IPS-NIHi11 (cell line): Measurements from ENCODE around the gene GSTM4.

Experiments used
- DNase-seq: peaks from one replicate; pipeline ENCODE4 v3.0.0; 2012; ENCODE audit warnings: mixed read lengths, low spot score

GSTM4 gene

DNA sequence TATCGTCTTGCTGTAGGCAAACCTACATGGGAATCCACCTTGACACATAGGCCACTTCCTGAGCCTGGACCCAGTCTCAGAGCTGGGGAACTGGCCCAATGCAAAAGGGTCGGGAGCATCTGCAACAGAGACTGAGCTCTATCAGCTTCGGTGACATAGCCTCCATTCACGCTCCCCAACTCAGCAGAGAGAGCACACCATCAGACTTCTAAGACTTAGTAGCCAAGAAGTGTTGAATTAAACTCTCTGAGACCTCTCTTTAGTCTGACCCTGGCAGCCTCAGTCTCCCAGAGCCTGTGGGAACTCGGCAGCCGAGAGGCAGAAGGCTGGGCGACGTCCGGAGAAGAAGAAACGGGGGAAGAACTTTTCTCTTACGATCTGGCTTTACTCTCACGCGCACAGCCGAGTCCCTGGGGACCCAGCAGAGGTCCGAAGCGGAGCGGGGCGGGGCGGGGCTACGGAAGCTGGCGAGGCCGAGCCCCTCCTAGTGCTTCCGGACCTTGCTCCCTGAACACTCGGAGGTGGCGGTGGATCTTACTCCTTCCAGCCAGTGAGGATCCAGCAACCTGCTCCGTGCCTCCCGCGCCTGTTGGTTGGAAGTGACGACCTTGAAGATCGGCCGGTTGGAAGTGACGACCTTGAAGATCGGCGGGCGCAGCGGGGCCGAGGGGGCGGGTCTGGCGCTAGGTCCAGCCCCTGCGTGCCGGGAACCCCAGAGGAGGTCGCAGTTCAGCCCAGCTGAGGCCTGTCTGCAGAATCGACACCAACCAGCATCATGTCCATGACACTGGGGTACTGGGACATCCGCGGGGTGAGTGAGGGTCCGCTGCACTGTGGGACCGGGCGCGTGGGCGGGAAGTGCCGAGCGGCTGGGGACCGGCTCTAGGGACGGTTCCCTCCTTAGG lies at the start of gene GSTM4:
GSTM4 (plus strand) TSS at position 485 of the 905 bp plus-strand sequence; CDS start at position 776, 291 bp downstream.
- DNase-seq, result peak; percentile 88

DNA sequence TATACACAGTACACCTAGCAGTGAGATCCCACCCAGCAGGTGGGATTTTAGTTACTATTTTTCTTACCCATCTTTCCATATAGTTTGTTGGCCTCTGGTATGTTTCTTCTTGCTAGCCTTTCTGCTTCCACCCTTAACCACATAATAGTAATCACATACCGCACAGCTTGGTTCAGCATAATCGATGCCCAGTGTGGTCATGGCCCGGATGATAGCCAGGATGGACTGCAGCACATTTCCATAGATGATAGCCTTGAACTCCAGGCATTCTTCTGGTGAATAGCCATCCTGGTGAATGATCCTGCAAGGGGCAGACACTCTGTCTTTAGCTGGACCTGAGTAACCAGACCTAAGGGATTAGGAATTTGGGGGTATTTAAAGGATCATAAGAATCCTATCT lies 46.0 kb upstream of the GSTM4 start:
- no peak for DNase-seq

DNA sequence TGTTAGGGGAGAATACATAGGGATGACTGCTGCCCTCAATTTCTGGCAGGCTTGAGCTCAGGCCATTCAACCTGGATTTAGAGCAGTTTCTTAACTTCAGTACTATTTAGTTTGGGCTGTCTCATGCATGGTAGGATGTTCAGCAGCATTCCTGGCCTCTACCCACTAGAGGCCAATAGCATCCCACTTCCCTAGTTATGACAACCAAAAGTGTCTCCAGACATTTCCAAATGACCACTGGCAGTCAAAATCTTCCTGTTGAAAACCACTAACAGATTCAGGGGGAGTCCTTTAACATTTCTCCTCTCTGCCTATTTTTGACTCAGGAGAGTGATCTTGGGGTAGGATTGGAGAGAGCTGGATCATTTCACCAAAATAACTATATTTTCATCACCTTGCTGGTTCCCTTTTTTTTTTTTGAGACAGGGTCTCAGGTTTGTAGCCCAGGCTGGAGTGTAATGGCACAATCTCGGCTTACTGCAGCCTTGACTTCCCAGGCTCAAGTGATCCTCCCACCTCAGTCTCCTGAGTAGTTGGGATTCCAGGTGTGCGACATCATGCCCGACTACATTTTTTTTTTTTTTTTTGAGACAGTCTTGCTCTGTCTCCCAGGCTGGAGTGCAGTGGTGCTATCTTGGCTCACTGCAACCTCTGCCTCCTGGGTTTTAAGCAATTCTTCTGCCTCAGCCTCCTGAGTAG lies 45.1 kb upstream of the GSTM4 start:
- no peak for DNase-seq

DNA sequence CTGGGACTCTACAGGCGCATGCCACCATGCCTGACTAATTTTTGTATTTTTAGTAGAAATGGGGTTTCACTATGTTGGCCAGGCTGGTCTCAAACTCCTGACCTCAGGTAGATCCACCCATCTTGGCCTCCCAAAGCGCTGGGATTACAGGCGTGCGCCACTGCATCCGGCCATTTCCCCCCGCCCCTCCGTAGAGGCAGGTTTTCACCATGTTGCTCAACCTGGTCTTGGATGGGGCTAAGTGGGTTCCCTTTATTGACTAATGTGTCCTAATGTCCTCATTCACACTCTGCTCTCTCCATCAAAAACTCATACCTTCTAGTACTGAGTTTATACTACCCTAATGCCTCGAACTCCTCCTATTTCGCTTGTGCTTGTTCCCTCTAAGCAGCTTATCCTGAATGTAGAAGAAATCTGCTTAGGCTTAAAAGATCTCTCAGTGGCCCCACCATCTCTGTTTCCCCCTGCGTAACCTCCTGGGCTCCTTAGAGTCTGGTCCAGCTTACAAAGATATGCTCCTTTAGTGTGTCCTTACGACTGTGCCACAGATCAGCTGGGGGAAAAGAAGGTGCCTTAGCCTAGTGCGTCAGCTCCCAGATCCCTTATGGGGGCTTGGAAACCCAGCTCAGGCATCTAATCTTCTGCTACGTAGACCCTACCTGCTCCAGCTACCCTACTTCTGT lies 44.5 kb upstream of the GSTM4 start:
- DNase-seq, result no peak

DNA sequence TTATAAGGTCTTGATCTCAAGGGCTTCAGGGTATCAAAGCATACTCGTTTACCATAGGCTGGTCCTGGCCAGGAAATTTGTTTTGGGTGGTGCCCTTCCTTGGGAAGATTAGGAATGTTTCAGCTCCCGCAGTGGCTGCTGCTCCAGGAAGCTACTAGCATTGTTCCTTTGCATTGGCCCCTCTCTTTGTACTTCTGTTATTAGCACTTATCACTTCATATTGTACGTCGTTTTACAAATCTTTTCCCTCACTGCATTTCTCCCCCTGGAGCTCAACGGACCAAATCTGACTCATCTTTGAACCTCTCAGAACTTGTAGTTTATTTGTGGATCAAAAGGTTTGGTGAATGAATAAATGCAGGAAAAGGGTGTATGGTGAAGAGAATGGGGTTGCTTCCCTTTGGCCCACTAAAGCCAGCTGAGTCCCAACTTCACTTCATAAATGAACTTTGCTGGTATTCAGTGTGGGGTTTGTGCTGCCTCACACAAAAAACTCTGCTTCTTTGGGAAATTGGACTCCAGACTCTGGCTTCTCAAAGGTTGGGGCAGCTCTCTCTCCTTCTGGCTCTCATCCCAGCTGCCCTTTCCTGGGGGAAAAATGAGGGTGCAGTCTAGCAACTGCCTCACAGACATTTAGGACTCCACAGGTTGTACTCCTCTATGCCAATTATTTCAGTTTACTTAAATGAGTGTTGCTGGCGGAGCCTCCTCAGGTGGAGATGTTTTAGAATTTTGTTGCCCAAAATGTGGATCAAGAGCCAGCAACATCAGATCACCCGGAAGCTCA lies 42.3 kb upstream of the GSTM4 start:
- DNase-seq, result no peak

DNA sequence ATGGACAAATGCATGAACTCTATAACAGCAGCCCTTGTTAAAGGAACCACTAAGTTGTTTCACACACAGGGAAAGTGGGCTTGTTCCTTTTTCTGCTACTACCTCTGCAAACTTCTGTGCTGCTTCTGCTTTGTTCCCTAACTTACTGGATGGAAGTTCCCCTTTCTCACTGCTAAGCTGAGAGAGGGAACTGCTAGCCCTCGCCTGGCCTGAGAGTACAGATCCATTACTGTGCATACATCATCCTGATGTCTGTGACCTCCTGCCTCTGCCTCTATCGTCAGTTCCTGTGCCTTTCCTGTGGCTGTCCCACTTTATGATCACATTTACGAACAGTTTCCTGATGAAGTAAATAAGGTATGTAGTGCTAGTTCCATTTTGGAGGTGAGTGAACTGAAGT lies 40.0 kb upstream of the GSTM4 start:
- no peak for DNase-seq

DNA sequence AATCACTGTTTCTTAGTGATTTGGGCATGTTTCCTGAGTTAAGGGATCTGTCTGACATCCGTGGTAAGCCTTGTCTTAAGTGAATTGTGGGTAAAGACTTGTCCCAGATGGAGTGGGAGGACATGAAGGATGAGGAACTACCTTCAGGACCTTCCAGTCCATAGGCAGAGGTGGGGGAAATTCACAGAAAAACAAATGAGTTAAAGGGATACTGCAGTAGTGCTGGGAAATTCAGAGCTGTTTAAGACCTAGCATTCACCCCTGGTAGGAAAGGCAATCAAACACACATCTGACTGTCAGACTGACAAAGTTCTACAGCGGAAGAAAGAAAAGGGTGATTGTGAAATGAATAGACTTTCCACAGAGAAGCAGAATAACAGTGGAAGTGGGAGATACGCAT lies 39.5 kb upstream of the GSTM4 start:
- no peak for DNase-seq

DNA sequence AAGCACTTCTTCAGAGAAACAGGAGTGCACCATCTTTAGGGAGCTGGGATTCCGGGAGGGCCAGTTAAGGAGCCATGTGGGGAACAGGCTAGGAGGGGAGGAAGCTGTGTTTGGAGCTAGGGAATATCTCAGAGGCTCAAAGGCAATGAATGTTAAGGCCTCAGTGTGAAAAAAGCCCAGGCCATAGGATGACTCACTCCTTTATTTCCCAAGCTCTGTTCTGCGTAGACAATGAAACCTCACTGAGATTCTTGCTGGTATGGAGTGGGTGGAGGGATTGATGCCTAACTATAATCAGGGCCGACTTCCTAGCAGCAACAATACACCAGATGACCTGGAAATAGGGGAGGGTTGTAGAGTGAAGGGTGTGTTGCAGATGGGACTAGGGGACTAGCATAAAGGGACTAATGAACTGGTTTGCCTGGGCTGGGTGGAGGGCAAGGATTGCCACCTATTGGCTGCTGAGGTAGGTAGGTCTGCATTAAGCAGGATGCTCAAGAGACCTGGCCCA lies 38.6 kb upstream of the GSTM4 start:
- DNase-seq, result peak; percentile 35

DNA sequence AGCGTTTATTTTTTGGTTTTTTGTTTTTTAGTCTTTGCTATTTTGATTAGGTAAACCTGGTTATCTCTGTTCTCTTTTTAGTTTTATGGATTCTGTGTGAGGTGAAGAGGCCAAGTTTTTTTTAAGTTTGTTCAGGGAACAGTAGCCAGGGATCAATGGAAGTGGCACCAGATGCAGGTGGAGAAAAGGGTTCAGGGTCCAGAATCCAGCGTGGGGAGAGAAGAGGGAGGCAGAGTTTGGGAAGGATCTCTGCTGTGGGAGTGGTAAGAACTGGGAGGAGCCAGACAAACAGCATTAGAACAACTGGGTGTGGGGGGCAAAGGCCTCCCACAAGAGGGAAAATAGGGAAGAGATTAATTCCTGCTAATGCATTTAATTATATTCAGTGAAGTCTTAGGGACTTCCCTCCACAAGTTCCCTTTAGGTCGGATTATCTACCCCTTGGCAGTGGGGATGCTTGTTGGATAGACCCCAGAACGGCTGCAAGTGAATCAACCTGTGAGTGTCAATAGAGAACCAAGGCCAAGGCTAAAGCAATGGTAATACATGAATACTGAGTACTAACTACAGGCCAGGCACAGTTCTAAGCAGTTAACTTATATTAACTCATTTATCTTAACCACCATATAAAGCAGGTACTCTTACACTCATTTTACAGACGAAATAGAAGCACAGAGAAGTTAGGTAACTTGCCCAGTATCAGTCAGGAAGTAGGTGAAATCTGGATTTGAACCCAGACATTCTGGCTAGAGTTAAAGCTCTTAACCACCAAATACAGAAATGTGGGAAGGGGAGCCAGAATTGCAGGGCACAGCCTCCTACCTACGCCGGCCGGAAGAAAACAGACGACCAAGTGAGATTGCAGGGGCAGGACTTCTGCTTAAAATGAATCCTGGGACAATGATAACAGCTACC lies 37.0 kb upstream of the GSTM4 start:
- no peak for DNase-seq

DNA sequence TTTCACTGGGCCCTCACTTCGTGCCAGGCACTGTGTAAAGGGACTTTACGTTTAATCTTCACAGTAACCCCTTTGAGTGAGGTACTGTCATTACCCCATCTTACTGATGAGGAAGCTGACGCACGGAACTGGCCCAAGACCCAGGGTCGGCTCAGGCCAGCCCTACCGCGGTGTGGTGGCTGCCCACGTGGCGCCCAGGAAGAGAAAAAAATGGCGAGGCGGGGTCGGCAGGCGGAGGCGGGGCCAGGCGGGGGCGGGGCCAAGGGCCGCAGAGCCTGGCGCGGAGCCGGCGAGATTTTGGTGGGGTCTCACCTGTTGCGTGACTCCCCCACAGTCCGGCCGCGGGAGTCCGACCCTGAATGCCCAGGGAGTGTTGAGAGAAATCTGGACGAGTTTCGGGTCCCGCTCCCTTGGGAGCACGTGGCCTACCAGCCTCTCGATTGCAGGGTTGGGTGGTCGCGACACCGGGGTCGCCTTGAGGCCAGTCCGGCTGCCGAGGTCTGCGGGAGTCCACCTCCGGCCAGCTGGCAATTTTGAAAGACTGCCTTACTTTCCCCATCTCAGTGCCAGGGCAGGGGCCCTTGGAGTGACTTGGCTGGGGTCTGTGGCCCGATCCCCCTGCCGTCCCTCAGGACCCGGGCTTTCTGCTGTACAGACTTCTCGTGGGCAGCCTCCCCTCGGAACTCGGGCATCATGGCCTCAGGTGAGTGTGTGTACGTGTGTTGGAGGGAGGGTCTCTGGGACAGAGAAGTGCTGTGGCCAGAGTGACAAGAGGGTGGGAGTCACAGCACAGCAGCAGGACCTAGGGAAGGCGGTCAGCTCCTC lies 36.1 kb upstream of the GSTM4 start, which contains the start of the genes AMPD2 and GNAT2:
AMPD2 (plus strand) TSS at position 262 of the 825 bp plus-strand sequence. CDS start 1,339 bp downstream, outside the sequence.
GNAT2 (minus strand) TSS at position 41 of the 825 bp plus-strand sequence. CDS start 6,746 bp downstream, outside the sequence.
- DNase-seq, result peak; percentile 94

DNA sequence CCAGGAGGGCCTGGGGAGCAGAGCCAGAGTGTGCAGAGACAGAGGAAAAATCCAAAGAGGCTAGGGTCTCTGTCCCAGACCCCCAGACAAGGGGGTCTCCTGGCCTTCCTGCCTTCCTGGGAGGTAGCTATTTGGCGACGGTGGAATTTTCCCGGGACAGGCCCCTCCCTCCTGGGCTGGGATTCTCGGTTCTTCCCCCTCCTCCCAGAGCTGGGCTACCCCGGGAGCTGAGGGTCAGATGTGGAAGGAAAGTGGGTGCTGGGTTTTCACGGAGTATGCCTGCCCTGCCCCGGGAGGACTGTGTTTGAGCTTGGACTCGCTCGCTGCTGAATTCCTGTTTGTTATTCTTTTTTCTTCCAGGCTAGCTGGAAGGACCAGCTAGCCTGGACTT lies 35.5 kb upstream of the GSTM4 start:
- peak; percentile 60 for DNase-seq

DNA sequence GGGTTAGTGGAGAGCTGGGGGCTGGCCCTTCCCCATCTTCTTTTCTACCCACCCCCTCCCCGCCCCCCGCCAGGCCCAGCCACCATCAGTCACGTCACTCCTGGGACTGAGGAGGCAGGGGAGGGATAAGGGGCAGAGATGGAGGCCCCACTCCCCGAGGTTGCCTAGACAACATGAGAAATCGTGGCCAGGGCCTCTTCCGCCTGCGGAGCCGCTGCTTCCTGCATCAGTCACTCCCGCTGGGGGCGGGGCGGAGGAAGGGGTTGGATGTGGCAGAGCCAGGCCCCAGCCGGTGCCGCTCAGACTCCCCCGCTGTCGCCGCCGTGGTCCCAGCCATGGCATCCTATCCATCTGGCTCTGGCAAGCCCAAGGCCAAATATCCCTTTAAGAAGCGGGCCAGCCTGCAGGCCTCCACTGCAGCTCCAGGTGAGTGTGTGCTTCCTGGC lies 35.0 kb upstream of the GSTM4 start:
- peak; percentile 96 for DNase-seq

DNA sequence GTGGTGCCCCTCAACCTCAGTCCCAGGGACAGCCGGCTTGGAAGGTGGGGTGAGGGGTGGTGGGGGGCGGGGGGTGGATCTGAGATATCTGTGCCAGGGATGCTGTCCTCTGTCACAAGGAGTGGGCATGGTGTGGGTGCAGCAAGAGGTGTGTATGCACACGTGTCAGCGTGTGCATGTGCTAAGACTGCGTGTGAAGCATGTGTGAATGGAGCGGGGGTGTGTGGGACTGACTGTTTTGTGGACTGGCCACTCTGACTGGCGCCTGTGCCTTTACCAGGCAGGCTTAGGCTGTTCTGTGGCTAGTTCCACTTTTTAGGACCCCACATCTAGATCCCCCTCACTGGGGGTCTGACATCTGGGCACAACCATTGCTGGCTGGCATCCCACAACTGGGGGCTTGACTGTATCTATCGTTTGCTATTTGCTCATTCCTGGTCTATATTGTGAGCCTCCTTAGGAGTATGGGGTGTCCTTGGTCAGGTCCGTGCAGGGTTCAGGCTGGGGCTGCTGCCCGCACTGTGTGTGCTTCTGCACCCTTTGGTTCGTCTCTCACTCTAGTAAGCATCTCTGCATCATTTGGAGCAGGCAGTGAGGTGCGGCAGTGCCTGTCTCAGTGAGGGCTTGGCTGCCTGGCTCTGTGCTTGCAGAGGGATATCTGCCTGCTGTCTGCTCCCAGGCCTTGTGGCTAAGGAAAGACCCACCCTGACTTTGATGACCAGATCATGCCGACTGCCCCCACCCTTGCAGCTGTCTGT lies 34.3 kb upstream of the GSTM4 start:
- DNase-seq, result no peak

DNA sequence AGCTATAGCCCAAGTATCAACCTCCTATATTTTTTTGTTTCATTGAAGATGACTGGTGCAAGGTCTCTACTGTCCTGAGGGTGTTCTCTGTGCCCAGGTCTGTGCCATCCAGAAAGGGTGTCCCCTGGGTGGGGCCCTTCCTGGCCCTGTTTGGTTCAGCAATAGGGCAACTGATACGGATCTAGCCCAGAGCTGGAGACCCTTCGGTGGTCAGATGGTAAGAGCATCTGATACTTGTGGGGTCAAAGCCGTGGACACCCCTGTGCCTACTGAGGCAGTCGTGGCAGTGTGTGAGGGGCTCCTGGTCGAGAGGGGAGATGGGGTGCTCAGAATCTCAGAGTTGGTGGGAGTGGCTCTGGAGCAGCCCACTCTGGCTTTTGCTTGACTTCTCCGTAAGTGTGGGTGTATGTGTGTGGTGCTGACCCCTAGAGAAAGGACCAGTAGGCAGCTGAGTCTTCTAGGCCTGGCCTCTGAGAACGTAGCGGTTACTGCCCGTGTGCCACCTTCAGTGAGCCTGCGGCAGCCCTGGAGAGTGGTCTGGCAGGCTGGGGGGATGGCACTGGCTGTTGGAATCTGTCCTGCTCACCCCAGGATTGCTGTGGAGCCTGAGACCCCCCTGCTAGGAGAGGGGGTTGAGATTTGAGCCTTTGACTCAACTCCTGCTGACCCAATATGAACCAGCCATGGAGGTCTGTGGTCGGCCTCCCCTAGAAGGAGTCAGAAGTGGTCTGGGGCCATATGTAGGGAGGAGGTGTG lies 33.6 kb upstream of the GSTM4 start:
- DNase-seq, result no peak

DNA sequence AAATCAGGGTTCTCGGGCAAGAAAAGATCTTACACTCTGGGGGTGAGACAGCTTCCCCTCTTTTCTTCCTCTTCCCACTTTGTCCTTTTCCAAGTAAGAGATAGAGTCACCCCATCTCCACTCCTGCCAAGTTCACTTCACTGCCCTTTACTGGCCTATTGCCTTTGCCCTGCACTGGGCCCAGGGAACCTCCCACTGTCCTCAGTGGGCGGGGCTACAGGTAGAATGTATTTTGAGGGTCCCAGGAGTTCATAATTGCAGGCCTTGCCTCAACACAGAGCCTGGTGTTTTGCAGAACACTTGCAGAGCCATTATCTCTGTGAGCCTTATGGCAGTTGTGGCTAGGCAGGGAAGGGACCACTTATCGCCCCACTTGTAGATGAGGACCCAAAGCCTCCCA lies 33.0 kb upstream of the GSTM4 start:
- no peak for DNase-seq

DNA sequence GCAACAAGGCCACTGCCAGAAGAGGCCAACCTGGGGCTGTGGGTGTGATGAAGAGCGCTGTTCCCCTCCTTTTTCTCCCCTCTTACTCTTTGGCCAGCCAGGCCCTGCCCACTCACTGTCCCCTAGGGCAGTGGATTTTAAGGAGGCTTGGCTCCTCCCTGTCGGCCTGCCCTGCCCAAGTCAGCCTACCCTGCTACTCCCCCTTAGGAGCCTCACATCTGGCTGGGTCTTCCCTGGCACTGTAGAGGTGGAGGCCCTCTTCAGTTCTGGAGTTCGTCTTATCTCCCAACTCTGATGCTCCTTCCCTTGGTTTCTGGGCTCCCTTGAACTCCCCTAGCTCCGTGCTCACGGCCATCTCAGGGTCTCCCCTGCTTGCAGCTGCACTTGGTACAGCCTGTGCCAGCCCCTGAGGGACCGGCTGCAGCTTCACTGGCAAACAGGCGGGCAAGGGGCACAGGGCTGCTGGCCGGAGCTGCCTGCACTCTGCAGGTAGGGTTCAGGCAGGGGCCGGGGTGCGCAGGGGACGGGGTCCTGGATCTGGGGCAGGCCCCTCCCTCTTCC lies 32.2 kb upstream of the GSTM4 start:
- no peak for DNase-seq

DNA sequence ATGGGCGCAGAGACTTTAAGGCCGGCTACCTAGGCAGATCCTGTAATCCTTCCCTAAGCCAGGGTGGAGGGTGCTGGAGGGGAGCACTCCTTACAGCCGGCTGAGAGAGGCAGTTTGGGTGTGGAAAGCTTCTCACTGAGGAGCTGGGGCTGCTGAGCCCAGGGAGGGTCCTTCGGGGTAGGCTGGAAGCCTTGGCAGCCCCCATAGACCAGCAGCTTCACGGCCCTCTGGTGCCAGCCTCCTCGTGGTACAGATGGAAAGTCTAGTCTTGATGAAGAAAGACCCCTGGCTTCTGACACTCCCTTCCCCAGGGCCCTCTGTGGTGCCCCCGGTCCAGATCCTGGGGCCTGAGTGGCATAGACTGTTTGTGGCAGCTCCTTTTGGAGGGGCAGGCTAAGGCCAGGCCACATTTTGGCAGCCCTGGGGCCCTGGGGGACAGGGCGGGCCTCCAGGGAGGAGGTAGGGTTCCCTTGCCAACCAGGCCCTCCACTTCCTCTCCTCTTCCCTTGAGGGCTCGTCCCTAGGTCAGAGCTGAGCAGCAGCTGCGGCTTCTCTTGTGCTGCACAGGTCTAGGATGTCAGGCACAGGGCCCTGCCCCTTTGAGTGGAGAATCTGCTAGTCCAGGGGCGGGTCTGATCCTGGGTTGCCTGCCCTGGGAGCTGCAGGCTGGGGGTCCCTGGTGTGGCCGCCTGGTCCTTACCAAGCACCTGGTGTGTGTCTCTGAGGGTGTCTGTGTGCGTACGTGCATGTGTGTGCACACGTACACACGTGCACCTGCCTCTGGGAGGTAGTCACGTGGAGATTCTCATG lies 31.5 kb upstream of the GSTM4 start:
- DNase-seq, result no peak
